GM12801 (cell line): ENCODE results near the gene CGB7.

Source experiments
- TF ChIP-seq, protein P1 (sequence below): IDR thresholded peaks from one replicate; pipeline ENCODE4 v1.5.1; 2011; ENCODE audit warnings: control low read depth; ENCODE audit not compliant: insufficient read length; ENCODE audit errors: extremely low read depth

The CGB7 gene

DNA sequence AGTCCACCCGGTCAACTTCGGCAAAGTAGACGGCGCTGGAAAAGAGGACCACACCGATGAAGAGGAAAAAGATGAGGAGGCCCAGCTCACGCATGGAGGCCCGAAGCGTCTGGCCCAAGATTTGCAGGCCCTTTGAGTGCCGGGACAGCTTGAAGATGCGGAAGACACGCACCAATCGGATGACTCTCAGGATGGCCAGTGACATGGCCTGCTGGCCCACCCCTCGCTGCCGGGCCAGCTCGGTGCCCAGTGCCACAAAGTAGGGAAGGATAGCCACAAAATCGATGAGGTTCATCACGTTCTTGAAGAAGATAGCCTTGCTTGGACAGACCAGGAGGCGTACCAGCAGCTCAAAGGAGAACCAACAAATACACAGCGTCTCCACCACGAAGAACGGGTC, 12.9 kb upstream of the CGB7 start:
- TF ChIP-seq, protein P1, sequence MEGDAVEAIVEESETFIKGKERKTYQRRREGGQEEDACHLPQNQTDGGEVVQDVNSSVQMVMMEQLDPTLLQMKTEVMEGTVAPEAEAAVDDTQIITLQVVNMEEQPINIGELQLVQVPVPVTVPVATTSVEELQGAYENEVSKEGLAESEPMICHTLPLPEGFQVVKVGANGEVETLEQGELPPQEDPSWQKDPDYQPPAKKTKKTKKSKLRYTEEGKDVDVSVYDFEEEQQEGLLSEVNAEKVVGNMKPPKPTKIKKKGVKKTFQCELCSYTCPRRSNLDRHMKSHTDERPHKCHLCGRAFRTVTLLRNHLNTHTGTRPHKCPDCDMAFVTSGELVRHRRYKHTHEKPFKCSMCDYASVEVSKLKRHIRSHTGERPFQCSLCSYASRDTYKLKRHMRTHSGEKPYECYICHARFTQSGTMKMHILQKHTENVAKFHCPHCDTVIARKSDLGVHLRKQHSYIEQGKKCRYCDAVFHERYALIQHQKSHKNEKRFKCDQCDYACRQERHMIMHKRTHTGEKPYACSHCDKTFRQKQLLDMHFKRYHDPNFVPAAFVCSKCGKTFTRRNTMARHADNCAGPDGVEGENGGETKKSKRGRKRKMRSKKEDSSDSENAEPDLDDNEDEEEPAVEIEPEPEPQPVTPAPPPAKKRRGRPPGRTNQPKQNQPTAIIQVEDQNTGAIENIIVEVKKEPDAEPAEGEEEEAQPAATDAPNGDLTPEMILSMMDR, result no peak

DNA sequence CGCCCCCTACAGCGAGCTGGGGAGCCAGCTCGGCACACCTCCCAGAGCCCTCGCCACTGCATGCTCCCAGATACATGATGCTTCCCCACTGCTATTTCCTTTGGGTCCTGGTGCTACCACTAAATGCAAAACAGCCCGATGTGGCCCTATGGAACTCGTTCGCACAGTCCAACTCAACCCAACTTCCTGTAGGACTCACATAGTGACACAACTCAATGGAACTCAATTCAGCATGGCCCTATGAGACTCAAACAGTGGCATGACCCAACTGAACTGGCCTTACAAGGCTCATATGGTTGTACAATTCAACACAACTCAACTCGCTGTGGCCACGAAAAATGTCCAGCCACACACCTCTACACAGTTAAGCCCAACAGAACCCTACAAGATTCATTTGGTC, 11.5 kb upstream of the CGB7 start:
- TF ChIP-seq, protein P1, result no peak

DNA sequence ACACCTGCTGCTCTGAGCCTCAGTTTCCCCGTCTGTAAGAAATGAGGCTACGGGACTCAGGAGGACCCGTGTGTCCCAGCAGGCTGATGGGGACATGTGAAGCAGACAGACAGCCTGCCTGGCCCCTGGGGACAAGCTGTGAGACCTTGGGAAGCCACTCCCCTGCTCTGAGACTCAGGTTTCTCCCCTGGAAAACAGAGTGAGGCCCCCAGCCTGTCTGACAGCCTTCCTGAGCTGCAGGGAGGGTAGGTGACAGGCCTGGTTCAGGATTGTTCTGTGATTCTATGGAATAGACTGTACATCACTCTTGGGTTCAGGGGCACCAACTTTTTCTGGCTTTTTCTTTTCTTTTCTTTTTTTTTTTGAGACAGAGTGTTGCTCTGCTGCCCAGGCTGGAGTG, 10.0 kb upstream of the CGB7 start:
- TF ChIP-seq, protein P1, result no peak

DNA sequence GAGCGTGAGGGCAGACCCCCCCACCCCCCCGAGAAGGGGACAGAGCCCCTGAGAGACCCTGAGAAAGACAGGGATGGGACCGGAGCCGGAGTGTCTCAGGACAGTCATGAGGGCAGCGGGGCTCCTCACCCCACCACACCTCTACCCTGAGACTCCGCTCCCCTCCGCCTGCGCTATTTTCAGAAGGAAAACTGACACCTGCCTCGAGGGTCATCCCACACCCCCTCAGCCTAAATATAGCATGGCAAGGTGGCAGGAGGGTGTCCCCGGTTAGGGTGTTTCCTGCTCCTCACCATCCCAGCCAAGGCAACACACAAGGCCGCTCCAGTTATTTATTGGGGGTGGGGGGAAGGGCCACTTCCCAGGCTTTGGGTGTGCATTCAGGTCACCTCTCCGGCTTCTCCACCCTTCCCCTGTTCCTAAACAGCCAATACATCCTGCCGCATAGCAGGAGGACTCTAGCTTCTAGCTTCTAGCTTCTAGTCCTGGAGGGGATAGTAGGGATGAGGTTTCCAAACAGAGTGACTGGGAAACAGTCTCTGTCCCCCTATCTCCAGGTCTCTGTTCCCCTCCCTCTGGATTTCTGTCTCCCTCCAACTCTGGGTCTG, 8.5 kb upstream of the CGB7 start:
- TF ChIP-seq, protein P1, result no peak

DNA sequence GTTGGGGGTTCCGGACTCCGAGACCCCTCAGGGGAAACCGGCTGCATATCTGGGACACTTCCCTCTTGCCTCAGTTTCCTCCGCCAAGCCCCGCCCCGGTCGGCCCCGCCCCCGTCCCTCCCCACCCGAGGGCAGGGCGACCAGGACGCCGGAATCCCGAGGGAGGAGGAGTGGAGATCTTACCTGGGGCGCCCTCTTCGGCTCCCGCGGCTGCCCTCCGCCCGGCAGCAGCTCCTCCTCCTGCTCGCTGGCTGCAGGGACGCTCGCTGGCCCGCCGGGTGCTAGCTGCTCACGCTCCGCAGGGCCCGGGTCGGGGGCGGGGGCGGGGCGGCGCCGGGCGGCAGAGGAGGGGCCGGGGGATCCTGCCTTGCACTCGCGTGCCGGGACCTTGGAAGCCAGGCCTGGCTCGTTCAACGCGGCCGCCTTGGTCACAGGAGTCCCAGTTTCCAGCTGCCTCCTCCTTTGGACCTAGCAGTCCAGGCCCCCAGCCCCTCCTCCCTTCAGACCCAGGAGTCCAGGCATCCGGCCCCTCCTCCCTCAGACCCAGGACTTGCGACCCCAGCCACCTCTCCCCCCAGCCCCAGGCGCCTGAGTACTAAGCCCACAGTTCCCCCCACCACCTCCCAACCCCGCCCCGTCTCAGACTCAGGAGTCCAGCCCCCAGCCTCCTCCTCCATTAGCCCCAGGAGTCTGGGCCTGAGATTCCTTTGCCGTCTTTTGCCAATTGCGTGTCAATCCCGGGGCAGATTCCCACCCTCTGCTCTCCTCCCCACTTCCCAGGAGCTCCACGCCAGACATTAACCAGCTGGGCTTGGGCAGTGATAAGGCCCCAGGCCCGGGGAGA, 7.4 kb upstream of the CGB7 start, which contains the start of gene NTF4:
Gene NTF4 (minus strand): TSS at position 51 of the 844 bp plus-strand sequence. CDS start 2,821 bp downstream, outside the sequence.
- TF ChIP-seq, protein P1, result no peak

DNA sequence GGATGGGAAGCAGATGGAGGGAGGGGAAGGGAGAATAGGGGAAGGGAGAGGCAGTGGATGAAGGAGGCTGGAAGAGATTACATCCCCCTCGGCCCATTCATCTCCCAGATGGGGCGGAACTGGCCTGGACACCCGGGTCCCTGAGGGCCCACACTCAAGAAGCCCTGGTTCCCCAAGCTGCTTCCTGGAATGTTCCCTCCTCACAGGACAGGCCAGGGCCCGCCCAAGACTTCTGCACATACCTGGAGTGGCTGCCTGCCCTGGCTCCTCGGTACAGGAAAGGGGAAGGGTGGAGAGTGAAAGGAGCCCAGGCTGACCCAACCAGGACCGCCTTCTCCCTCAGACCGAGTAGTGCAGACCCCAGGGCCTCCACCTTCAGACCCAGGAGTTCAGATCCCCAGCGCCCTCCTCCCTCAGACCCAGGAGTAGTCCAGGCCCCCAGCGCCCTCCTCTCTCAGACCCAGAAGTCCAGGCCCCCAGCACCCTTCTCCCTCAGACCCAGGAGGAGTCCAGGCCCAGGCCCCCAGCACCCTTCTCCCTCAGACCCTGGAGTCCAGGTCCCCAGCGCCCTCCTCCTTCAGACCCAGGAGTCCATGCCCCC, 6.6 kb upstream of the CGB7 start:
- TF ChIP-seq, protein P1, result no peak

DNA sequence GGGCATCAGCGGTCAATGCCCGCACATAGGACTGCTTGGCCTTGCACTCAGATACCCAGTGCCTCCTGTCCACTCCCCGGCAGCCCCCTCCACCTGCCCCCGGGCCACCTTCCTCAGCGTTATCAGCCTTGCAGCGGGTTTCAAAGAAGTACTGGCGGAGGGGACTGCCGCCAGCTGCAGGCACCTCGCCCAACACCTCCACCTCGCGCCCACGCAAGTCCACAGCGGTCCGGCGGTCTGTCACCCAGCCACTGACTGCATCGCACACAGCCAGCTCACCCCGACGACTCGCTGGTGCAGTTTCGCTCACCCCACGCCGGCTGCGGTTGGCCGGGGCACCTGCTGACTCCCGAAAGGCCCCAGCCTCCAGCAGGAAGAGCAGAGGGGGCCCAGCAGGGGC, 3.9 kb upstream of the CGB7 start:
- TF ChIP-seq, protein P1, result no peak
